Thyroid gland (tissue), 4 donors: ENCODE measurements around the gene SNX8. TPM values are rescaled to one million over a fixed set of nuclear protein-coding genes. Genes with fewer than 3 reads are reported as not detected.

ENCODE experiments used
- DNase-seq, 2 donors: peaks; one replicate each; pipeline ENCODE4 v3.0.0-alpha.2; 2019
- H3K27ac ChIP-seq, 3 donors: fragments of 200-600 bp; sonication (generic); 1 replicate in 2 of 3; 2 replicates in 1 of 3; pipeline ENCODE4 v1.5.1; 2016 to 2019; ENCODE audit warnings: mild to moderate bottlenecking in 1 of 3, moderate library complexity in 1 of 3
- H3K27me3 ChIP-seq: fragments of 200-600 bp; sonication (generic); one replicate; pipeline ENCODE4 v1.5.1; 2019
- H3K36me3 ChIP-seq, 2 donors: fragments of 200-600 bp; sonication (generic); one replicate each; pipeline ENCODE4 v1.5.1; 2016 to 2019
- H3K4me1 ChIP-seq, 2 donors: fragments of 200-600 bp; sonication (generic); one replicate each; pipeline ENCODE4 v1.5.1; 2017 to 2019
- H3K4me3 ChIP-seq, 3 donors: fragments of 200-600 bp; sonication (generic); replicated peaks in 1 of 3; 1 replicate in 2 of 3; 2 replicates in 1 of 3; pipeline ENCODE4 v1.5.1; 2016; ENCODE audit warnings: mild to moderate bottlenecking in 1 of 3
- H3K9me3 ChIP-seq: fragments of 200-600 bp; sonication (generic); one replicate; pipeline ENCODE4 v1.5.1; 2017
- POLR2A ChIP-seq, 2 donors: fragments of 450-650 bp; IDR thresholded peaks; one replicate each; pipeline ENCODE4 v1.6.1; 2017; ENCODE audit warnings: antibody characterized with exemption in 2 of 2, mild to moderate bottlenecking in 2 of 2, moderate library complexity in 1 of 2
- WGBS, 2 donors: methylation state at CpG; one replicate each; pipeline ENCODE4 v1.1.5; 2017; 5-methylcytosine and 5-hydroxymethylcytosine counted together
- intact Hi-C: fragments of 100-400 bp; cut with DNase I; formaldehyde crosslinking; loops from one replicate; pipeline ENCODE4 v1.15.1; 2023
- total RNA-seq, 4 donors: library from RNA; depleted of rRNA; stranded (reverse); fragments of >200 nt; gene quantifications; one replicate each; pipeline ENCODE4 v1.2.3, GENCODE V29; 2016
- TF ChIP-seq, protein P1 (sequence below), 6 experiments: fragments of 200-600 bp in 3 of 6; fragments of 450-650 bp in 3 of 6; sonication (generic) in 3 of 6; IDR thresholded peaks; one replicate each; pipeline ENCODE4 v1.5.1; 2016 to 2019; ENCODE audit warnings: antibody characterized with exemption in 6 of 6, mild to moderate bottlenecking in 2 of 6, inconsistent platforms in 1 of 6, moderate library complexity in 1 of 6

Gene SNX8
- total RNA-seq, 4 donors from 2014 or later: 12.0 to 40.5 (median 23.4) TPM

DNA sequence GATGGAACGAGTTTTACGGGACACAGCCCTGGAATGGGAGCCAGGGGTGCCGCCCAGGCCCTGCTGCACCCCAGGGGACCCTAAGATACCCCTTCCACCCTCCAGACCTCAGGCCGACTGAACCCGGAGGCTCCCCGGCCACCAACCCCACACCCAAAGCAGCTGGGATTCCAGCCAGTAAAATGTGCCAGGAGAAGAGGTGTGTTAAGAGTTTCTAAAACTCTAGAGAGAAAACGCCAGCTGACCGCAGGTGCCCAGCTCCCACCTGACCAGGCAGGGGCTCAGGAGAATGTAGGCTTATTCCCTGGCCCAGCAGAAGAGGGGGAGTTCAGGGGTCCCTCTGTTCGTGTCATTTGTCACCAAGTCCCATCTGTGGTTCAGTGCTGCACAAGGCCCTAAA is 54.8 kb downstream of the SNX8 start:
- Histone ChIP-seq H3K27ac (no peak overlapping the region), H3K4me3 (no peak overlapping the region), H3K4me1 (peaks cover 3 to 4% of the 10 kb centered on the region in 2 donors), H3K9me3 (no peaks in the 10 kb centered on the region), H3K36me3 (peaks cover 8% of the 10 kb centered on the region in 2 donors), H3K27me3 (no peaks in the 10 kb centered on the region)
- peak; percentile 19 to 53 for DNase-seq
- intact Hi-C loops: no loop called here
- no peak for TF ChIP-seq POLR2A (IDR thresholded peaks at IDR 0.05)
- TF ChIP-seq, protein P1, sequence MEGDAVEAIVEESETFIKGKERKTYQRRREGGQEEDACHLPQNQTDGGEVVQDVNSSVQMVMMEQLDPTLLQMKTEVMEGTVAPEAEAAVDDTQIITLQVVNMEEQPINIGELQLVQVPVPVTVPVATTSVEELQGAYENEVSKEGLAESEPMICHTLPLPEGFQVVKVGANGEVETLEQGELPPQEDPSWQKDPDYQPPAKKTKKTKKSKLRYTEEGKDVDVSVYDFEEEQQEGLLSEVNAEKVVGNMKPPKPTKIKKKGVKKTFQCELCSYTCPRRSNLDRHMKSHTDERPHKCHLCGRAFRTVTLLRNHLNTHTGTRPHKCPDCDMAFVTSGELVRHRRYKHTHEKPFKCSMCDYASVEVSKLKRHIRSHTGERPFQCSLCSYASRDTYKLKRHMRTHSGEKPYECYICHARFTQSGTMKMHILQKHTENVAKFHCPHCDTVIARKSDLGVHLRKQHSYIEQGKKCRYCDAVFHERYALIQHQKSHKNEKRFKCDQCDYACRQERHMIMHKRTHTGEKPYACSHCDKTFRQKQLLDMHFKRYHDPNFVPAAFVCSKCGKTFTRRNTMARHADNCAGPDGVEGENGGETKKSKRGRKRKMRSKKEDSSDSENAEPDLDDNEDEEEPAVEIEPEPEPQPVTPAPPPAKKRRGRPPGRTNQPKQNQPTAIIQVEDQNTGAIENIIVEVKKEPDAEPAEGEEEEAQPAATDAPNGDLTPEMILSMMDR (IDR thresholded peaks at IDR 0.05): no peak
- 58 to 77% methylated on average over 4 to 9 of the region's 9 CpGs for WGBS, 2 donors

DNA sequence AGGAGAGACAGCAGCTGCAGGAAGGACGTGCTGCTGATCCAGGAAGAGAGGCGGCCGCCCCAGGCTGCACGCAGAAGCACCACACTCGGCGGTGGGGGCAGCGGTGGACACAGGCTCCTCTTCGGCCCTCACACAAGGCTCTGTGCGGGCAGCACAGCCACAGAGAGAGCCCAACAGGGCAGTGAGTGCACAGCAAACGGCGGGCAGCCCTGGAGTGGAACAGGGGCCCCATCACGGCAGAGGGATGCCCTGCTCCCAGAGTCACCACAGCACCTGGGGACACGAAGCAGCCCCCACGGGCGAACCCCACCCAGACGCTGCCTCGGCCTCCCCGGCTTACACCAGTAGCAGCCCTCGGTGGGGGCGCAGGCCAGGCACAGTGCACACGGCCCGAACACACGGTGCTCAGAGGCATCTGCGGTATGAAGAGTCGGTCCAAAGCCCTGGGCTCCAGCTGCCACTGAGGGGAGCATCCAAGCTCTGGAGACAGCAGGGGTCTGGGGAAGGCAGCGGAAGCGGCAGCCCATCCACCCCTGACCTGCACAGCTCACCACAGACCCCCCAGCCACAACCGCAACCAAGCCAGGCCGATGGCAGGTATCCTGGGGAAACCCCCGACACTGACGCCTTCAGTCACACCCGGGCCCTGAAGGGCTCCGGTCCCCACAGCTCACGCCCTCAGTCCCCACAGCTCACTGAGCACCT is 55.4 kb downstream of the SNX8 start:
- Histone ChIP-seq H3K4me3 (no peak overlapping the region), H3K9me3 (no peaks in the 10 kb centered on the region), H3K27ac (no peak overlapping the region), H3K4me1 (peaks cover 3 to 4% of the 10 kb centered on the region in 2 donors), H3K36me3 (peaks cover 8% of the 10 kb centered on the region in 2 donors), H3K27me3 (no peaks in the 10 kb centered on the region)
- WGBS, 2 donors: 87 to 95% methylated on average over 17 to 18 of the region's 34 CpGs
- no peak for DNase-seq
- TF ChIP-seq, protein P1 (IDR thresholded peaks at IDR 0.05): no peak
- TF ChIP-seq POLR2A (IDR thresholded peaks at IDR 0.05): no peak
- intact Hi-C loops: no loop called here

DNA sequence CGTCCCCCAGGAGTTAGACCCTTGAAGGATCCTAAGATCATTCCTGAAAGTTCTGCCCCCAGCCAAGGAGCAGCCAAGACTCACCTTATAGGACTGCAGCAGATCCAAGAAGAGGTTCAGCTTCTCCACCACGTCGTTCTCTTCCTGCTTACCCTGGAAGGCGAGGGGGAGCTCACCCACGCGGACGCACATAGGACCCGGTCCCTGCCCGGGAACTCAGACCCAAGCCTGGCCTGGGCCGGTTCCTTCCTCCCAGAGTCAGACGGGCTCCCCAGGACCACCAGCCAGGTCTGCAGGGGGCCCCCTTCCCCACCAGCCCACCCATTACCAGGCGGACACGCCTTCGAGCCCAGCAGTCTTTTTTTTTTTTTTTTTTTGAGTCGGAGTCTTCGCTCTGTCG is 56.6 kb downstream of the SNX8 start:
- intact Hi-C loops: no loop called here
- DNase-seq: no peak
- Histone ChIP-seq H3K27ac (no peak overlapping the region), H3K4me3 (no peak overlapping the region), H3K9me3 (no peaks in the 10 kb centered on the region), H3K4me1 (peaks cover 3 to 4% of the 10 kb centered on the region in 2 donors), H3K36me3 (peaks cover 6 to 8% of the 10 kb centered on the region in 2 donors), H3K27me3 (no peaks in the 10 kb centered on the region)
- 95 to 96% methylated on average over 16 to 17 of the region's 17 CpGs for WGBS, 2 donors
- TF ChIP-seq, protein P1 (IDR thresholded peaks at IDR 0.05): no peak
- TF ChIP-seq POLR2A (IDR thresholded peaks at IDR 0.05): no peak

DNA sequence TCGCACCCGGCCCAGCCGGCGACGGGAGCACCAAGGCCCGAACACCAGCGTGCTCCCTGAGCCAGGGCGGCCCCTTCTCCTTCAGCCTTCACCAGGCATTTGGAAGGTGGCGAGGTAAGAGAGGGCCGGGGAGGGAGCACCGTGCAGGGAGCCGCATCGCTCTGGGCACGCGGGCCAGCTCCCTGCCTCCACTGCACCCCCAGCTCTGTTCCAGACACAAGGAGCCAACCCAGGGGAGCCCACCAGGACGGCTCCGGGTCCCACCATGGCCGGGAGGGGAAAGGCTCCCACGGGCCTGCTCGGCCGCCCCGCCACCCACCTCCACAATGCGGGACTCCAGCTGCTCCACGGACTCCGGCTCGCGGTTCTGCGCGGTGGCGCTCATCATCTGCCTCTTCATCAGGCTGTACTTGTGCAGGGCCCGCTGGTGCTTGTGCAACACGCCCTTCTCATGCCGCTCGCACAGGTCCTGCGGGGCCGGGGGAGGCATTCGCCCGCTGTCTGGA is 57.1 kb downstream of the SNX8 start:
- intact Hi-C loops: no loop called here
- WGBS, 2 donors: 97 to 98% methylated on average over 27 to 36 of the region's 38 CpGs
- no peak overlapping the region for H3K27ac ChIP-seq
- H3K4me3 ChIP-seq: no peak overlapping the region
- peaks cover 3 to 4% of the 10 kb centered on the region in 2 donors for H3K4me1 ChIP-seq
- DNase-seq: no peak
- H3K27me3 ChIP-seq: no peaks in the 10 kb centered on the region
- peaks cover 6 to 8% of the 10 kb centered on the region in 2 donors for H3K36me3 ChIP-seq
- TF ChIP-seq, protein P1 (IDR thresholded peaks at IDR 0.05): no peak
- no peak for TF ChIP-seq POLR2A (IDR thresholded peaks at IDR 0.05)
- no peaks in the 10 kb centered on the region for H3K9me3 ChIP-seq

DNA sequence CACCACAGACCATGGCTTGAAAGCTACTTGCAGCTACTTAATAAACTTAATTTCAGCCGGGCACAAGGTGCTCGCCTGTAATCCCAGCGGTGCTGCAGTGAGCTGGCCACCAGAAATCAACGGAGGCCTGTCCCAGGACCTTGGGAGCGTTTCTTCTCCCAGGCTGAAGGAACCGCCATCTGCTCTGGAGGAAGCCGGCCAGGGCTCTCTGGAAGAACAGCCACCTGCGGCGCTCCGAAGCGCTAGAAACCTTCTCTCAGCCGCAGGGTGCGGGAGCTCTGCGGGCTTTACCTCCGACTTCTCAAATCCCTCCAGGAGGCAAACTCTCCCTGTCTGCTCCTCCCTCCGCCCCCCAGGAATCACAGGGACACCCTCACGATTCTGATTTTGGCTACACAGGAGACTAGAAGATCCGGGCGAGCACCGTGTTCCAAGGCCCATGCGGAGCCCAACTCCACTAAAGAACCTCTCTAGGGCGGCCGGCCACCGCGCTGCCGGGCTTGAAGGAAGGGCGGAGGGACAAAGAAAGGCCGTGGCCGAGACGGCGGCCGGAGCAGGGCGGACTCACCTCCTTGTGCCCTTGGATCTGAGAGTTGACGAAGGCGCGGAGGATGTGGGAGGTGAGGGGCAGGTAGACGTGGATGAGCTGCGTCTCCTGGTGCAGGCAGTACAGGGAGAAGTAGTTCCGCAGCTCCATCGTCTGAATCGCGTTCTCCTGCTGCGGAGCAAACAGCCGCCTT is 57.8 kb downstream of the SNX8 start:
- WGBS, 2 donors: 95 to 97% methylated on average over 37 to 43 of the region's 44 CpGs
- no peaks in the 10 kb centered on the region for H3K9me3 ChIP-seq
- no peak for DNase-seq
- peaks cover 3 to 4% of the 10 kb centered on the region in 2 donors for H3K4me1 ChIP-seq
- TF ChIP-seq POLR2A (IDR thresholded peaks at IDR 0.05): no peak
- TF ChIP-seq, protein P1 (IDR thresholded peaks at IDR 0.05): no peak
- no peak overlapping the region for H3K4me3 ChIP-seq
- intact Hi-C loops: no loop called here
- no peaks in the 10 kb centered on the region for H3K27me3 ChIP-seq
- H3K36me3 ChIP-seq: peaks cover 6 to 8% of the 10 kb centered on the region in 2 donors
- H3K27ac ChIP-seq: no peak overlapping the region
